GM12878 (cell line): ENCODE results near the gene COL15A1. TPM values are rescaled to one million over a fixed set of nuclear protein-coding genes. Genes with fewer than 3 reads are reported as not detected.
A peak's percentile ranks its signal among the peaks of the same experiment; 100 is the strongest.

Experiments used
- ATAC-seq: fragments of 200-7000 bp; cut with Tn5 transposase; 3 replicates; pipeline ENCODE4 v1.9.1; 2020; ENCODE audit warnings: mild to moderate bottlenecking, moderate library complexity
- BruUV-seq: library from RNA; stranded (reverse); fragments of 400-500 nt; replicated peaks from 2 replicates; lab custom pipeline; 2021; lab: Mats Ljungman, UMichigan
- CTCF ChIA-PET: fragments of 300-600 bp; sonication (Branson Sonifier 250); formaldehyde crosslinking; extraction: SDS; loops from one replicate; lab custom pipeline; 2021; ENCODE audit warnings: inconsistent platforms; lab: Yijun Ruan, JAX
- POLR2A ChIA-PET: fragments of 350-600 bp; formaldehyde crosslinking; extraction: SDS; loops from one replicate; lab custom pipeline; 2021; ENCODE audit warnings: inconsistent platforms; lab: Charles Lee
- RAD21 ChIA-PET: fragments of 300-600 bp; sonication (Branson Sonifier 250); formaldehyde crosslinking; loops from one replicate; lab custom pipeline; 2023; ENCODE audit warnings: antibody characterized with exemption; ENCODE audit not compliant: unreplicated experiment; lab: Charles Lee
- SMC1A ChIA-PET: fragments of 300-600 bp; sonication (Branson Sonifier 250); formaldehyde crosslinking; loops from one replicate; lab custom pipeline; 2023; ENCODE audit not compliant: unreplicated experiment, uncharacterized antibody; lab: Charles Lee
- DNase-seq: peaks from one replicate; pipeline ENCODE4 v3.0.0-alpha.2; 2011; ENCODE audit warnings: low read depth, low spot score
- FAIRE-seq: peaks from 3 replicates; lab custom pipeline; 2011; peaks lifted over from hg19 to GRCh38; lab: Jason Lieb, UNC
- H2AFZ ChIP-seq: 2 replicates; pipeline ENCODE4 v1.6.0; 2011; ENCODE audit warnings: low read depth, low read length, control low read depth; ENCODE audit not compliant: control insufficient read depth
- H3K27ac ChIP-seq: 2 replicates; pipeline ENCODE4 v1.5.1; 2011; ENCODE audit warnings: control low read depth; ENCODE audit not compliant: control insufficient read depth, insufficient read depth
- H3K27me3 ChIP-seq, 2 experiments: replicated peaks in 1 of 2; 2 replicates each; pipeline versions ENCODE4 v1.6.0 to v1.6.1; 2011; ENCODE audit warnings: low read length in 1 of 2; ENCODE audit not compliant: control insufficient read depth in 2 of 2, insufficient read depth in 2 of 2
- H3K36me3 ChIP-seq, 2 experiments: 2 replicates each; pipeline ENCODE4 v1.5.1; 2011; ENCODE audit warnings: low read length in 1 of 2; ENCODE audit not compliant: control insufficient read depth in 2 of 2, insufficient read depth in 2 of 2
- H3K4me1 ChIP-seq: 2 replicates; pipeline ENCODE4 v1.6.1; 2011; ENCODE audit warnings: mild to moderate bottlenecking, low read length, moderate library complexity, mixed read lengths; ENCODE audit not compliant: control insufficient read depth, insufficient read depth
- H3K4me2 ChIP-seq: 2 replicates; pipeline ENCODE4 v1.6.0; 2011; ENCODE audit warnings: control low read depth; ENCODE audit not compliant: control insufficient read depth, insufficient read depth
- H3K4me3 ChIP-seq: fragments of 200-600 bp; sonication (generic); 2 replicates; pipeline ENCODE4 v1.5.1; 2016
- H3K79me2 ChIP-seq: 2 replicates; pipeline ENCODE4 v1.6.0; 2011; ENCODE audit warnings: low read length; ENCODE audit not compliant: control insufficient read depth, insufficient read depth
- H3K9ac ChIP-seq: 2 replicates; pipeline ENCODE4 v1.8.0; 2011; ENCODE audit warnings: low read length, control low read depth, mixed read lengths; ENCODE audit not compliant: control insufficient read depth, insufficient read depth
- H3K9me3 ChIP-seq: replicated peaks from 3 replicates; pipeline ENCODE4 v1.5.1; 2011; ENCODE audit warnings: mild to moderate bottlenecking, low read length; ENCODE audit not compliant: control insufficient read depth, insufficient read depth
- H4K20me1 ChIP-seq: 2 replicates; pipeline ENCODE4 v1.6.0; 2011; ENCODE audit not compliant: control insufficient read depth, insufficient read depth
- ETV6 ChIP-seq, 2 experiments: fragments of 450-650 bp in 1 of 2; IDR thresholded peaks in 1 of 2; conservative IDR thresholded peaks in 1 of 2; 2 replicates each; pipeline ENCODE4 v1.6.1; 2014; ENCODE audit warnings: antibody characterized with exemption in 1 of 2, borderline replicate concordance in 1 of 2, low read depth in 1 of 2, mild to moderate bottlenecking in 1 of 2, moderate library complexity in 1 of 2
- RUNX3 ChIP-seq: IDR thresholded peaks from 2 replicates; pipeline ENCODE4 v1.6.1; 2012; ENCODE audit warnings: low read length, inconsistent platforms
- WGBS: methylation state at CpG from one replicate; pipeline ENCODE4 v1.1.6; 2016; ENCODE audit warnings: low lambda C conversion rate; ENCODE audit not compliant: insufficient replicate concordance, insufficient coverage; ENCODE audit errors: missing lambda C conversion rate; 5-methylcytosine and 5-hydroxymethylcytosine counted together
- in situ Hi-C: fragments of 300-500 bp; cut with MboI; formaldehyde crosslinking; loops from 9 replicates; pipeline ENCODE4 v1.14.3; 2018; ENCODE audit warnings: mixed read lengths
- intact Hi-C: fragments of 100-400 bp; cut with micrococcal nuclease; formaldehyde crosslinking; loops from one replicate; pipeline ENCODE4 v1.14.2; 2022; ENCODE audit not compliant: unreplicated experiment
- polyA plus RNA-seq, 11 experiments: library from polyadenylated mRNA; depleted of rRNA in 4 of 11; unstranded in 6 of 11; stranded (reverse) in 5 of 11; fragments of >200 nt; fragmentation: Nextera tagmentation in 4 of 11; fragmentation: Illumina TruSeq in 1 of 11; extraction: Ambion mirVana in 4 of 11; extraction: Trizol in 1 of 11; gene quantifications; 1 replicate in 1 of 11; 2 replicates in 10 of 11; pipeline versions ENCODE4 v1.2.1 to v1.2.3, GENCODE V29; 2011 to 2016; ENCODE audit warnings: inconsistent platforms in 2 of 11, missing spikeins in 2 of 11, low read depth in 1 of 11
- total RNA-seq, 4 experiments: library from RNA; depleted of rRNA in 3 of 4; stranded (reverse); fragments of >200 nt in 3 of 4; fragmentation: Illumina TruSeq in 1 of 4; extraction: Trizol in 1 of 4; gene quantifications; 2 replicates each; pipeline versions ENCODE4 v1.2.1 to v1.2.3, GENCODE V29; 2013 to 2021
- TF ChIP-seq, protein P1 (sequence below): fragments of 450-650 bp; formaldehyde crosslinking; IDR thresholded peaks from 2 replicates; pipeline ENCODE4 v1.4.0; 2020; ENCODE audit warnings: mild to moderate bottlenecking, moderate library complexity
- TF ChIP-seq, protein P2 (sequence below): fragments of 450-650 bp; IDR thresholded peaks from 2 replicates; pipeline ENCODE4 v1.6.1; 2017; ENCODE audit warnings: mild to moderate bottlenecking, low read depth, inconsistent platforms; ENCODE audit not compliant: poor library complexity, severe bottlenecking

The COL15A1 gene
- total and polyA plus RNA-seq, 10 of the 15 experiments (the other 5 are each of a cell fraction or from before 2014, with no cell fraction given), result 0.01 to 0.28 (median 0.06) TPM; not detected in 2

DNA sequence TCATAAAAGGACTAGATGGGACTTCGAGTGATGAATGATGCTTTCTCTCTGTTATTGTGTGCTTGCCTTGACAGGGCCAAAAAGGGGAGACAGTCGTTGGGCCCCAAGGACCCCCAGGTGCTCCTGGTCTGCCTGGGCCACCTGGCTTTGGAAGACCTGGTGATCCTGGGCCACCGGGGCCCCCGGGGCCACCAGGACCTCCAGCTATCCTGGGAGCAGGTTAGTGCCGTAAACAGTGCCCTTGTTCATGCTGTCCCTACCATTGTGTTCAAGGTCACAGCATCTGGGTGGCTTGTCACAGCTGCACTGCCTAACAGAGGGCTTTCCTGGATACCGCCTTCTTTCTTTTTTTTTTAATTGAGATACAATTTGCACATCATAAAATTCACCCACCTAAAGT, 112.5 kb downstream of the COL15A1 start (continued):
- TF ChIP-seq, protein P1, sequence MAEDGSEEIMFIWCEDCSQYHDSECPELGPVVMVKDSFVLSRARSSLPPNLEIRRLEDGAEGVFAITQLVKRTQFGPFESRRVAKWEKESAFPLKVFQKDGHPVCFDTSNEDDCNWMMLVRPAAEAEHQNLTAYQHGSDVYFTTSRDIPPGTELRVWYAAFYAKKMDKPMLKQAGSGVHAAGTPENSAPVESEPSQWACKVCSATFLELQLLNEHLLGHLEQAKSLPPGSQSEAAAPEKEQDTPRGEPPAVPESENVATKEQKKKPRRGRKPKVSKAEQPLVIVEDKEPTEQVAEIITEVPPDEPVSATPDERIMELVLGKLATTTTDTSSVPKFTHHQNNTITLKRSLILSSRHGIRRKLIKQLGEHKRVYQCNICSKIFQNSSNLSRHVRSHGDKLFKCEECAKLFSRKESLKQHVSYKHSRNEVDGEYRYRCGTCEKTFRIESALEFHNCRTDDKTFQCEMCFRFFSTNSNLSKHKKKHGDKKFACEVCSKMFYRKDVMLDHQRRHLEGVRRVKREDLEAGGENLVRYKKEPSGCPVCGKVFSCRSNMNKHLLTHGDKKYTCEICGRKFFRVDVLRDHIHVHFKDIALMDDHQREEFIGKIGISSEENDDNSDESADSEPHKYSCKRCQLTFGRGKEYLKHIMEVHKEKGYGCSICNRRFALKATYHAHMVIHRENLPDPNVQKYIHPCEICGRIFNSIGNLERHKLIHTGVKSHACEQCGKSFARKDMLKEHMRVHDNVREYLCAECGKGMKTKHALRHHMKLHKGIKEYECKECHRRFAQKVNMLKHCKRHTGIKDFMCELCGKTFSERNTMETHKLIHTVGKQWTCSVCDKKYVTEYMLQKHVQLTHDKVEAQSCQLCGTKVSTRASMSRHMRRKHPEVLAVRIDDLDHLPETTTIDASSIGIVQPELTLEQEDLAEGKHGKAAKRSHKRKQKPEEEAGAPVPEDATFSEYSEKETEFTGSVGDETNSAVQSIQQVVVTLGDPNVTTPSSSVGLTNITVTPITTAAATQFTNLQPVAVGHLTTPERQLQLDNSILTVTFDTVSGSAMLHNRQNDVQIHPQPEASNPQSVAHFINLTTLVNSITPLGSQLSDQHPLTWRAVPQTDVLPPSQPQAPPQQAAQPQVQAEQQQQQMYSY (CRISPR knock-in tag), result no peak
- TF ChIP-seq, all 136 proteins: peak for 0

DNA sequence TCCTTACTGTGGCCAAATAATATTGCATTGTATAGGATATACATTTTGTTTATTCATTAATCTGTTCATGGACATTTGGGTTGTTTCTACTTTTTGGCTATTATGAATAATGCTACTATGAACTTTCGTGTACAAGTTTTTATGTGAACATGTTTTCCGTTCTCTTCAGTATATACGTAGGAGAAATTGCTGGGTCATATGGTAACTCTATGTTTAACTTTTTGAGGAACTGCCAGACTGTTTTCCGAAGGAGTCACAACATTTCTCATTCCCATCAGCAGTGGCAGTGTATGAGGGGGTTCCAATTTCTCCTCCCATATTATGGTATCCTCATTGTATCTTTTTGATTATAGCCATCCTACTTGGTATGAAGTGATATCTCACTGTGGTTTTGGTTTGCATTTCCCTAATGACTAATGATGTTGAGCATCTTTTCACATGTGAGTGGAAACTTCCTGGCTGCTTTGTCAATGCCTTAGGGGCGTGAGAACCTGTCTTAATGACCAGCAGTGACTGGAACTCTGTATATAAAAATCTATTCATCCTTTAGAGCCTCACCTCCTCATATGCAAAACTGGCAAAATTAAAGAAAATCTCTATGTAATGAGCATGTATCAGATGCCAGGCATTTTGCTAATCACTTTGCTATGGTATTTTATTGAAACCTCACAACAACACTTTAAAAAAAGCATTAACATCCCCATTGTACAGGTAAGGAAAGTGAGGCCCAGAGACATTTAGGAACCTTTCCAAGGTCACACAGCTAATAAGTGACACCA, 113.4 kb downstream of the COL15A1 start:
- WGBS, result 66% methylated on average over 5 of the region's 5 CpGs
- H3K36me3 ChIP-seq, result no peaks in the 10 kb centered on the region
- no TSS peak for BruUV-seq
- intact Hi-C loops, result loop anchor here (5.0 kb wide), 2 partner anchors 50 to 75 kb away; partner anchors contain the start of gene TGFBR1
- H3K4me2 ChIP-seq, result no peak overlapping the region
- H3K9me3 ChIP-seq, result no peaks in the 10 kb centered on the region; the same call in 2 of the 3 replicates
- FAIRE-seq, result no peak
- SMC1A ChIA-PET, result interaction anchor here (0.9 to 3.1 kb wide), 6 partner anchors 23 to 84 kb away, joined by 3 to 24 read pairs (median 9); partner anchors contain the start of gene TGFBR1
- no peak overlapping the region for H2AFZ ChIP-seq
- peaks cover 27% of the 10 kb centered on the region for H3K4me1 ChIP-seq
- TF ChIP-seq, protein P2, sequence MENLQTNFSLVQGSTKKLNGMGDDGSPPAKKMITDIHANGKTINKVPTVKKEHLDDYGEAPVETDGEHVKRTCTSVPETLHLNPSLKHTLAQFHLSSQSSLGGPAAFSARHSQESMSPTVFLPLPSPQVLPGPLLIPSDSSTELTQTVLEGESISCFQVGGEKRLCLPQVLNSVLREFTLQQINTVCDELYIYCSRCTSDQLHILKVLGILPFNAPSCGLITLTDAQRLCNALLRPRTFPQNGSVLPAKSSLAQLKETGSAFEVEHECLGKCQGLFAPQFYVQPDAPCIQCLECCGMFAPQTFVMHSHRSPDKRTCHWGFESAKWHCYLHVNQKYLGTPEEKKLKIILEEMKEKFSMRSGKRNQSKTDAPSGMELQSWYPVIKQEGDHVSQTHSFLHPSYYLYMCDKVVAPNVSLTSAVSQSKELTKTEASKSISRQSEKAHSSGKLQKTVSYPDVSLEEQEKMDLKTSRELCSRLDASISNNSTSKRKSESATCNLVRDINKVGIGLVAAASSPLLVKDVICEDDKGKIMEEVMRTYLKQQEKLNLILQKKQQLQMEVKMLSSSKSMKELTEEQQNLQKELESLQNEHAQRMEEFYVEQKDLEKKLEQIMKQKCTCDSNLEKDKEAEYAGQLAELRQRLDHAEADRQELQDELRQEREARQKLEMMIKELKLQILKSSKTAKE, result no peak
- TF ChIP-seq RUNX3 (peak; percentile 64), ETV6 (conservative IDR thresholded peaks at IDR 0.05 in 1 of 2, IDR thresholded peaks at IDR 0.05 in 1 of 2; ENCODE audit: borderline replicate concordance in 1 of 2, low read depth in 1 of 2) (peak in 1 of 2 experiments; percentile 80; a peak in 2 of 4 replicates)
- TF ChIP-seq, all 136 proteins: peak for 2
- H3K27ac ChIP-seq, result no peak overlapping the region
- ChIA-PET RAD21 (interaction anchor here (1.2 to 3.7 kb wide), 3 partner anchors 49 to 77 kb away, joined by 5 to 17 read pairs (median 12); partner anchors contain the start of gene TGFBR1), CTCF (interaction anchor here (0.8 to 1.6 kb wide), 4 partner anchors 56 to 82 kb away, joined by 3 to 6 read pairs (median 4); no protein-coding TSS in a partner anchor), POLR2A (no interaction called here)
- H3K9ac ChIP-seq, result no peak overlapping the region
- no peak overlapping the region for H3K4me3 ChIP-seq
- in situ Hi-C loops, result no loop called here
- H3K79me2 ChIP-seq, result no peaks in the 10 kb centered on the region
- peak; percentile 56 for ATAC-seq
- no peaks in the 10 kb centered on the region for H4K20me1 ChIP-seq
- no peaks in the 10 kb centered on the region for H3K27me3 ChIP-seq
- no peak for DNase-seq
